Activated CD4-positive, CD25-positive, alpha-beta regulatory T cell treated with anti-CD3 and anti-CD28 coated beads, Interleukin-2, amount 50 U/mL, for 72 hours (primary cell): ENCODE results near the gene ITPKB.
A peak's percentile ranks its signal among the peaks of the same experiment; 100 is the strongest.
"Not testable (repeated sequence)": the region's sequence is repeated elsewhere in the genome, so short reads cannot be mapped to it uniquely, and the experiment has no call there.

Experiments used
- DNase-seq: peaks from one replicate; pipeline ENCODE4 v3.0.0; 2021

ITPKB gene

GRCh38 chr1:226738995-226739695, at the start of gene ITPKB:
TSS of gene ITPKB (minus strand) at chr1:226739282. CDS start at chr1:226737458, 1,824 bp downstream.
- peak; percentile 57 for DNase-seq

DNA sequence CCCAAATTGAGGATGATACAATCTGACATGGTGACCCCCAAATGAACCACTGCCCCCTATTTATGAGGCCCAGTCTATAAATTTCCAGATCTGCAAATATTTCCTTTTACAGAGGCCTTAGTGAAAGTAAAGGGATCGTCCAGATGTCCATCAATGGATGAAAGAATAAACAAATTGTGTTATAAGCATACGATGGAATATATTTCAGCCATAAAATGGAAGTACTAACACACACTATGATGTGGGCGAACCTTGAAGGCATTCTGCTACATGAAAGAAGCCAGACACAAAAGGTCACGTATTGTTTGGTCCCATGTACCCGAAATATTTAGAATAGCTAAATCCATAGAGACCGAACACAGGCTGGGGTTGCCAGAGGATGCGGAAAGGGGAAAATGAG, 48.6 kb upstream of the ITPKB start:
- DNase-seq: no peak

- DNase-seq: no peak
These were observed 48.0 kb upstream of the ITPKB start for GRCh38 chr1:226787071-226787470.

GRCh38 chr1:226786550-226786949, 47.5 kb upstream of the ITPKB start:
- DNase-seq: no peak

- no peak for DNase-seq
These were observed 46.7 kb upstream of the ITPKB start for GRCh38 chr1:226785805-226786204.

DNA sequence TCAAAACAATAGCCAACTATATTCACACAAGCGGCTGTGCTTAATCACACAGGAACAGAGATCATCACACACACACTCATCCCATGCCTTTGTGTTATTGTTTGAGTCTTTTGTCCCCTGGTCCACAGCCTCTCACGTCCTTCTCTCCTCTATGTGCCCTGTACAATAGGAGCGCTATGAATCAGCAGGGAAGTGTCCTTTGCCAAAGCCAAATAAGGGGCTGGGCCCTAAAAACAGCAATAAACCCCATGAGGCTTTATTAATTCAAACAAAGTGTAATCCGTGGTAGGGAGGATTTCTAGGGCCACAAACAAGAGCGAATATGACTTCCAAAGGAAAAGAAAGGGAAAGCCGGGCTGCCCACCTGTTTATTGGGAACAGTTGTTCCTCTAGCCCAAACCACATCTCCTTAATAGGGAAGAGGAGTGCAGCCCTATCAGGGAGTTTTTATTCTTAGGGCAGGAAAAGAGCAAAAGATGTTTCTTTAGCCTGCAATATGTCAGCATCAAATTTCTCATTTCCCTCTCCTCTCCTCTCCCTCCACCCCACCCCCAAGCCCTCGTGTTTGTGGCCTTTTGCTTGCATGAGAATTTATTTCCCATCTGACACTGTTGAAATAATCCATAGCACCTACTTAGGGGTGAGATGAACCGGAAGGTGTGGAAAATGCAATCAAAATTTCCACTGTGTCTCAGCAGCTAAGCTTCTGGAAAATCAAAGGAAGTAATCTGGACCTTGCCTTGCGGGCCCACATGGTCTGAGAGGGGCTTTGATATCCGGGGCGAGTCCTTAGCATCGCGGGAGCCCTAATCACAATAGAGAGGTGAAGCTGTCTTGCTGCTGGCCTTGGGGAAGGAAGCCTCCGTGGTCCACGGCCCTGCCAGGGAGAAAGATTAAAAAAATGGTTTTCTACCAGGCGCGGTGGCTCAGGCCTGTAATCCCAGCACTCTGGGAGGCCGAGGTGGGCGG, 45.3 kb upstream of the ITPKB start:
- DNase-seq: no peak

- no peak for DNase-seq
These were observed 43.9 kb upstream of the ITPKB start for GRCh38 chr1:226782845-226783601.

- DNase-seq: no peak
These were observed 43.0 kb upstream of the ITPKB start for GRCh38 chr1:226781937-226782609.

DNA sequence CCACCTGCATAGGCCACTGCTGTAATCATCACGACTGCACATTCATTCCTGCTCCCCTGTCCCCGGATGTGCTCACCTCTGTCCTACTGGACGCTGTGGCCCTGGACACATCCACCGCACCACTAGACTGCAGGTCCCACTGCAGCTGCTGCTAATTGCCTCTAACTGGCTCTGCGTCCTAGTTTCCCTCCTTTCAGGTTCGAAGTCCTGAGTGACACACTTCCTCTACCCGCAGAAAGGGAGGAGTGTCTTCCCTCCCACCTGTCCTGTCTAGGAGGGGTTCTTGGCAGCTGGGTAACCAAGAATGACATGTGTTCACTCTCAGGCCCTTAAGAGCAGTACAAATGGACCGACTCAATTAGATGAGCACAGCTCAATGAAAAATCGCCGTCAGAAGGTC, 40.5 kb upstream of the ITPKB start:
- no peak for DNase-seq

- DNase-seq: no peak
These were observed 39.6 kb upstream of the ITPKB start for GRCh38 chr1:226778657-226779058.

- no peak for DNase-seq
These were observed 37.9 kb upstream of the ITPKB start for GRCh38 chr1:226776975-226777374.

DNA sequence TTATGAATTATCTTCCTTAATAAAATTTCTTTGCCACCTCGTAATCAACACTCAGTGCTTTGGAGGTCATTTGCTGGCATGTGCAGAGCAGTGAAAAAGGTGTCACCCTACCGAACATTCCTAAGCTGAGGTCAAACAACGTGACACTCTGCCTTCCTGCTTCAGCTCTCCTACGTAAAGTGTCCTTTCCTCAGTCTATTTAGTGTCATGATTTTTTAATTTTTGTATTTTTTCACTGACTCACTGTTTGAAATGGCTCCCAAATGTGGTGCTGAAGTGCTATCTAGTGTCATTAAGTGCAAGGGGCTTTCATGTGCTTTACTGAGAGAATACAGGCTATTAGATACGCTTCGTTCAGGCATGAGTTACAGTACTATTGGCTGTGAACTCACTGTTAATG, 37.0 kb upstream of the ITPKB start:
- no peak for DNase-seq

GRCh38 chr1:226772446-226773139, 33.5 kb upstream of the ITPKB start:
- no peak for DNase-seq

DNA sequence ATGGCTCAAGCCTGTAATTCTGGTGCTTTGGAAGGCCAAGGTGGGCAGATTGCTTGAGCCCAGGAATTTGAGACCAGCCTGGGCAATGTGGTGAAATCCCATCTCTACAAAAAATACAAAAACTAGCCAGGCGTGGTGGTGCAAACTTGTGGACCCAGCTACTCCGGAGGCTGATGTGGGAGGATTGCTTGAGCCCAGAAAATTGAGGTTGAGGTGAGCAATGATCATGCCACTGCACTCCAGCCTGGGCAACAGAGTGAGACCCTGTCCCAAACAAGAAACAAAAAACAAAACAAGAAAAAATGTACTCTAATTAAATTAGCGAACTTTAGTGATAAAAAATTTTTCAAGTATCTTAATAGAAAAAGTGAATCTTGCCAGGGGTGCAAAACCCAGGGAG, 28.1 kb upstream of the ITPKB start:
- DNase-seq: not testable (repeated sequence)

DNA sequence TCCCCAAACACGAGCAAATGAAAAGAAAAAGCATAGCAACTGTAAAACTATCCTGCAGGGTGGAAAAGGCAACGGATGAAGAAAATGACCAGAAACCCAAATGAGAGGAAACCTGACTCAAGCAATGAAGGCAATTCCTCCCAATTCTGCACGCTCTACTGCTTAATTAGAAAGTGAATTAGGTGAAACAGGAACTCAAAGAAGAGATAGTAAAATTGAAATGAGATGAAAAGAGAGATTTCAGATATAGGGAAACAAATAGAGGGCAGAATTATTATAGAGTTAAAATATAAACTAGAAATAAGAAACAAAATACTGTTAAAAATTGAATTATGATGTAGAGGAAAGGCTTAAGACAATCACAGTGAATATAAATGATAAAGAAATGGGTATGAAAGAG, 27.5 kb upstream of the ITPKB start:
- DNase-seq: no peak

DNA sequence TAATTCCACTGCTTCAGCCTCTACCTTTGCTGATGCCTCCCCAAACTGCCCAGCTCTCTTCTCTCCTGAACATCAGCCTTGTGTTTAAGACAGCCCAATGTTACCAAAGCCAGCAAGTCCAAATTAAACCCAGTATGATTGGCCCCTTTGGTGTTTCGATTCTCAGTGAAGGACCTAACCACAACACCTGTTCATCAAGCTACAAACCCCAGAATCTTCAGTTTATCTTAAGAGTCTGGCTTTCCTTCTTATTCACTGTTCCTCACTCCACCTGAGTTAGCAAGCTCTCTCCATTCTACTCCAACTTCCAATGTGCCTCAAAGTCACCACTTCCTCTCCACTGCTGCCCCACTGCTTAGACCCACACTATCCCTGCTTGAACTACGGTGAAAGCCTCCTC, 25.5 kb upstream of the ITPKB start:
- no peak for DNase-seq

- DNase-seq: no peak
These were observed 24.8 kb upstream of the ITPKB start for GRCh38 chr1:226763905-226764264.

- DNase-seq: no peak
These were observed 24.2 kb upstream of the ITPKB start for GRCh38 chr1:226762988-226763904.

- no peak for DNase-seq
These were observed 23.0 kb upstream of the ITPKB start for GRCh38 chr1:226762055-226762454.

- DNase-seq: no peak
These were observed 22.2 kb upstream of the ITPKB start for GRCh38 chr1:226761322-226761721.
